DOHH2 (cell line): ENCODE data around the gene ATP13A2.

ENCODE experiments used
- H3F3A ChIP-seq: fragments of 200-600 bp; sonication (generic), shearing (Covaris generic); 2 replicates; pipeline ENCODE4 v1.6.0; 2016; ENCODE audit warnings: antibody characterized with exemption, mild to moderate bottlenecking; ENCODE audit not compliant: control insufficient read depth, insufficient read depth
- H3K27ac ChIP-seq: fragments of 200-600 bp; sonication (generic); 2 replicates; pipeline ENCODE4 v1.5.1; 2014; ENCODE audit warnings: low read depth, mild to moderate bottlenecking, low read length, moderate library complexity
- H3K27me3 ChIP-seq: fragments of 200-600 bp; sonication (generic); 2 replicates; pipeline ENCODE4 v1.6.1; 2014; ENCODE audit warnings: mild to moderate bottlenecking, low read length, mixed read lengths; ENCODE audit not compliant: control insufficient read depth
- H3K36me3 ChIP-seq: fragments of 200-600 bp; sonication (generic); 2 replicates; pipeline ENCODE4 v1.6.1; 2014; ENCODE audit warnings: mild to moderate bottlenecking, low read length, moderate library complexity, mixed read lengths; ENCODE audit not compliant: control insufficient read depth
- H3K4me1 ChIP-seq: fragments of 200-600 bp; sonication (generic); 2 replicates; pipeline ENCODE4 v1.6.1; 2014; ENCODE audit warnings: mild to moderate bottlenecking, low read length, mixed read lengths; ENCODE audit not compliant: control insufficient read depth
- H3K4me2 ChIP-seq: fragments of 200-600 bp; sonication (generic); 2 replicates; pipeline ENCODE4 v1.6.0; 2014; ENCODE audit warnings: mild to moderate bottlenecking, low read length, moderate library complexity
- H3K4me3 ChIP-seq: fragments of 200-600 bp; sonication (generic); 2 replicates; pipeline ENCODE4 v1.5.1; 2014; ENCODE audit warnings: mild to moderate bottlenecking, low read length, mixed read lengths
- H3K79me2 ChIP-seq: fragments of 200-600 bp; sonication (generic); 2 replicates; pipeline ENCODE4 v1.6.1; 2014; ENCODE audit warnings: mild to moderate bottlenecking, low read length, mixed read lengths; ENCODE audit not compliant: control insufficient read depth
- H3K9me2 ChIP-seq: fragments of 200-600 bp; sonication (generic); replicated peaks from 2 replicates; pipeline ENCODE4 v1.6.1; 2014; ENCODE audit warnings: mild to moderate bottlenecking, low read length, mixed read lengths; ENCODE audit not compliant: control insufficient read depth
- H3K9me3 ChIP-seq: fragments of 200-600 bp; sonication (generic); 2 replicates; pipeline ENCODE4 v1.6.1; 2014; ENCODE audit warnings: antibody characterized with exemption, low read length, mixed read lengths; ENCODE audit not compliant: control insufficient read depth, insufficient read depth
- H4K20me1 ChIP-seq: fragments of 200-600 bp; sonication (generic); 2 replicates; pipeline ENCODE4 v1.6.0; 2014; ENCODE audit warnings: low read depth, mild to moderate bottlenecking, antibody characterized with exemption, low read length, moderate library complexity; ENCODE audit not compliant: control insufficient read depth, insufficient read depth
- CTCF ChIP-seq: fragments of 200-600 bp; sonication (generic); IDR thresholded peaks from one replicate; pipeline ENCODE4 v1.5.1; 2014; ENCODE audit warnings: antibody characterized with exemption, mild to moderate bottlenecking, low read depth, low read length; ENCODE audit not compliant: poor library complexity, severe bottlenecking
- EZH2phosphoT487 ChIP-seq: fragments of 200-600 bp; sonication (generic); IDR thresholded peaks from 2 replicates; pipeline ENCODE4 v1.6.1; 2017; ENCODE audit warnings: borderline replicate concordance, mild to moderate bottlenecking, antibody characterized with exemption, low read length, moderate library complexity, mixed read lengths

Gene ATP13A2

GRCh38 chr1:17011439-17012307, at the start of gene ATP13A2:
Gene ATP13A2 (minus strand): TSS chr1:17011928. CDS start chr1:17011738, 190 bp downstream.
- peaks cover 26% of the 10 kb centered on the region for H3K4me1 ChIP-seq
- H3K79me2 ChIP-seq: no peaks in the 10 kb centered on the region
- peaks cover 8% of the 10 kb centered on the region; the same call in 1 of the 2 replicates for H4K20me1 ChIP-seq
- peak within 1 kb of the TSS; percentile 90 for H3K4me2 ChIP-seq
- H3K4me3 ChIP-seq: peak within 1 kb of the TSS; percentile 78
- H3K9me3 ChIP-seq: no peaks in the 10 kb centered on the region
- no peaks in the 10 kb centered on the region for H3K9me2 ChIP-seq
- no peak for TF ChIP-seq EZH2phosphoT487
- no peak for TF ChIP-seq CTCF
- no peaks in the 10 kb centered on the region for H3K36me3 ChIP-seq
- no peak within 1 kb of the TSS for H3K27ac ChIP-seq
- H3K27me3 ChIP-seq: no peaks in the 10 kb centered on the region
- no peaks in the 10 kb centered on the region for H3F3A ChIP-seq

- no peaks in the 10 kb centered on the region for H3K79me2 ChIP-seq
- H4K20me1 ChIP-seq: no peaks in the 10 kb centered on the region
- H3K4me1 ChIP-seq: peaks cover 18% of the 10 kb centered on the region
- no peak overlapping the region for H3K27ac ChIP-seq
- no peaks in the 10 kb centered on the region for H3K9me3 ChIP-seq
- no peak for TF ChIP-seq CTCF
- TF ChIP-seq EZH2phosphoT487: no peak
- H3K36me3 ChIP-seq: no peaks in the 10 kb centered on the region
- no peaks in the 10 kb centered on the region; the same call in 1 of the 2 replicates for H3F3A ChIP-seq
- no peaks in the 10 kb centered on the region; the same call in 1 of the 2 replicates for H3K27me3 ChIP-seq
- no peak overlapping the region for H3K4me2 ChIP-seq
- H3K9me2 ChIP-seq: no peaks in the 10 kb centered on the region
- no peak overlapping the region for H3K4me3 ChIP-seq
Measured at GRCh38 chr1:17061486-17061885, 49.8 kb upstream of the ATP13A2 start.

- Histone ChIP-seq H3K4me2 (peak overlapping the region; percentile 62), H3K36me3 (no peaks in the 10 kb centered on the region), H3K9me3 (no peaks in the 10 kb centered on the region), H3K4me1 (peaks cover 18% of the 10 kb centered on the region), H3K9me2 (no peaks in the 10 kb centered on the region), H3K27me3 (no peaks in the 10 kb centered on the region; the same call in 1 of the 2 replicates), H3F3A (no peaks in the 10 kb centered on the region; the same call in 1 of the 2 replicates), H3K4me3 (peak overlapping the region; percentile 33), H4K20me1 (no peaks in the 10 kb centered on the region), H3K79me2 (no peaks in the 10 kb centered on the region), H3K27ac (no peak overlapping the region)
- no peak for TF ChIP-seq EZH2phosphoT487
- no peak for TF ChIP-seq CTCF
Measured at GRCh38 chr1:17060306-17060749, 48.6 kb upstream of the ATP13A2 start.
